A549 treated with ZK216348 at 1 μM for 4 hours (cell line): ENCODE results near the gene RRAGD. TPM values are rescaled to one million over a fixed set of nuclear protein-coding genes. Genes with fewer than 3 reads are reported as not detected.

Experiments
- total RNA-seq: library from RNA; stranded (reverse); fragments of 200-300 nt; extraction: Qiagen RNA extraction; gene quantifications from 5 replicates; pipeline ENCODE4 v1.2.3, GENCODE V29; 2022; ENCODE audit warnings: low read depth

Gene RRAGD
- 2.9 to 5.6 TPM (median 3.7 TPM) in 5 replicates for total RNA-seq

DNA sequence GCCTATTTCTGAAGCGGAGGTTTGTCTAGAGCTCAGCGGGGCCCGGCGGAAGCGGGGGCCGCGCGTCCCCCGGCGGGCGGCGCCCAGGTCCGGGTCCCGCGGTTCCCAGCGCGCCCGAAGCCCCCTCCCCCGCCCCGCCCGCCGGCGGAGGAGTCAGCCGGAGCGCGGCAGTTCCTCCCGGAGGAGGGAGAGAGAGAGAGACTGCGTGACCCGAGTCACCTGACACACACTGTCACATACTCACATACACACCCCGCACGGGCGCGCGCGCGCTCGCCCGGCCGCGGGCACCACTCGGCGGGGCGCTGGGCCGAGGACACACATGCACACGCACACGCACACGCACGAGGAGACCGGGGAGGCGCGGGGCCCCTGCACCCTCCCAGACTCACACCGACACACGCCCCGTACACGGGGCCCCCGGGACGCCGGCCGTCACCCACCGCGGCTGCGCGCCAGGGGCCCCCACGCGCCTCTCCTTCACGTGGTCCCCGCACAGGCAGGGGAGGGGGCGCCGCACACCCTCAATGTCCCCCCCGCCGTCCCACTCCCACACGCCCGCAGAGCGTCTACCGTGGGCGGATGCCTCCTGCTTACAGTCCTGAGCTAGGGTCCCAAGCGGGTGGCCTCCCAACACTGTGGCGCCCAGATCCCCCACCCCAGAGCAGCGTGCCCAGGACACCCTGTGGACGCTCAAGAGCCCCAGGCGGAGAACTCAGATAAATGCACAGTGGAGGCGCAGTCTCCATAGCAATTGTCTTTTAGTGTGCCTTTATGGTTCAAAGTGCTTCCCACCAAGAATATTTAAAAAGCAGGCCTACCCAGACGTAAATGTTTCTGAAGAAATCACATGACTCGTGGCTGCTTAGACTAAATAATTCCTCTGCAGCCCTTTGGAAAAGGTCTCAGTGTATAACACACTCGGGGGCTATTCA lies at the start of gene RRAGD:
Gene RRAGD, minus strand, starts transcription at position 203 of the 935 bp plus-strand sequence. CDS start 280 bp downstream, outside the sequence.

DNA sequence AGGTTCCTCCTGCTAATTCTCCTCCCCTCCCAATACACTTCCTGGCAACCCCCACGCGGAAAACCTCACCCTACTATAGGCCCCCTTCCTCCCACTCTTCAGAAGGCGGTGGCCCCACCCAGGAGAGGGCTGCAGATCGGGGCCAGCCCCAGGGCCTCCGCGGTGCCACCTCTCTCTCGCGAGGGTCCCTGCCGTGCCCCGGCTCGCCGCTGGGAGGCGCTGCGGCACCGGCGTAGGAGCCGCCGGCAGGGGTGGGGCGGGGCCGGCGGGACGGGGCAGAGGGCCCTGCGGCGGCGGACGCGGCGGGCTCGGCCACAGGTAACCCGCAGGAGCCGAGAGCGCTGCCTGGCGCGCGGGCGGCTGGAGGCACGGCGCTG lies 20.8 kb upstream of the RRAGD start, which contains the start of gene ANKRD6:
Gene ANKRD6, plus strand, starts transcription at position 278 of the 377 bp plus-strand sequence. CDS start 133,825 bp downstream, outside the sequence.

GRCh38 chr6:89352278-89353117 lies 59.6 kb downstream of the RRAGD start, which contains the start of gene UBE2J1:
UBE2J1 (minus strand) TSS chr6:89352722; CDS start chr6:89352569, 153 bp downstream.

GRCh38 chr6:89315249-89315885 lies 96.7 kb downstream of the RRAGD start, which contains the start of gene GABRR2:
GABRR2 (minus strand) TSS chr6:89315299; CDS start chr6:89315165, 134 bp downstream.

Other genes starting within 250 kb of the RRAGD start
- gene GABRR1, start 194.9 kb downstream of the RRAGD start, total RNA-seq = not detected in 5 replicates
- 0.09 to 0.21 TPM (median 0.13 TPM) in 4 of 5 replicates, not detected in the other for gene GABRR2, start 97.0 kb downstream of the RRAGD start, total RNA-seq
- gene UBE2J1, start 59.6 kb downstream of the RRAGD start, total RNA-seq = 10.4 to 19.9 TPM (median 14.8 TPM) in 5 replicates
- 1.7 to 2.2 TPM (median 1.9 TPM) in 5 replicates for gene ANKRD6, start 20.9 kb upstream of the RRAGD start, total RNA-seq
- 23.3 to 47.8 TPM (median 28.3 TPM) in 5 replicates for gene LYRM2, start 226.5 kb upstream of the RRAGD start, total RNA-seq